Measurements from ENCODE around the gene PRKAG2. TPM values are rescaled to one million over a fixed set of nuclear protein-coding genes. Genes with fewer than 3 reads are reported as not detected.

PRKAG2 gene
- total RNA-seq, 1 donor from 2014 or later: 20.8 TPM

DNA sequence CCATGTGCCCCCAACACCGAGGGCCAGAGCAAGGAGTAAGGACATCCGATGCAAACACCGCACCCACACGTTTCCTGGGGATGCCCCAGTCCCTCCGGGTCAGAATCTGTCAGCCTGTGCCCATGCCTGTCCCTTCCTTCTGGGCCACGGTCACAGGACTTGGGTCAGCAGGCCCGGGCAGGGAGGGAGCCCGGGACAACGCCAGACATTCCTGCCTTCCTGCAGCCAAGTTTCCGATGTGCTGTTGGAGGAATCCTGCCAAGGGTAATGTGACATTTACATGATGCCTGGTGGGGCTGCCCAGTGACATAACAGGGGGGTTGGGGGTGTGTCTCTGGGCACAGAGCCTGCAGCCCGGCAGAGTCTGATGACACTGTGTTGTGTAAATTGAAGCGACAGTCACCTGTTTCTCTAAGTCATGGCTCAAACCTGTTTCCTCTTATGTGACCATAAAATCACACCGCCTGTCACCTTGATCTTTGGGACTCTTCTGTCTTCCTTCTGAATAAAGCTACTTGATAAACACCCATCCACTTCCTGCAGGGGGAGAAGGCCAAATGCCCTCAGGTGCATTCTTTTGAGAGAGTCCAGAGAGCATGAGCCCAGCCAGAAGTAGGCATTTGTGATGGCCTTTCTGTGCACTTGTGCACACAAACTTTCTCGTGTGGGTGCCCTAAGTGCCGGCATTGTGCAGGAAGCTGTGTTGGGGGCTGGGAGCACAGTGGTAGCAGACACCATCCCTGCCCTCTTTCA, 181.9 kb downstream of the PRKAG2 start:
- no peak overlapping the region for H3K4me3 ChIP-seq (ENCODE audit: low read depth, low read length)
- no peak for DNase-seq (ENCODE audit: low read depth)
- TF ChIP-seq, protein P1, sequence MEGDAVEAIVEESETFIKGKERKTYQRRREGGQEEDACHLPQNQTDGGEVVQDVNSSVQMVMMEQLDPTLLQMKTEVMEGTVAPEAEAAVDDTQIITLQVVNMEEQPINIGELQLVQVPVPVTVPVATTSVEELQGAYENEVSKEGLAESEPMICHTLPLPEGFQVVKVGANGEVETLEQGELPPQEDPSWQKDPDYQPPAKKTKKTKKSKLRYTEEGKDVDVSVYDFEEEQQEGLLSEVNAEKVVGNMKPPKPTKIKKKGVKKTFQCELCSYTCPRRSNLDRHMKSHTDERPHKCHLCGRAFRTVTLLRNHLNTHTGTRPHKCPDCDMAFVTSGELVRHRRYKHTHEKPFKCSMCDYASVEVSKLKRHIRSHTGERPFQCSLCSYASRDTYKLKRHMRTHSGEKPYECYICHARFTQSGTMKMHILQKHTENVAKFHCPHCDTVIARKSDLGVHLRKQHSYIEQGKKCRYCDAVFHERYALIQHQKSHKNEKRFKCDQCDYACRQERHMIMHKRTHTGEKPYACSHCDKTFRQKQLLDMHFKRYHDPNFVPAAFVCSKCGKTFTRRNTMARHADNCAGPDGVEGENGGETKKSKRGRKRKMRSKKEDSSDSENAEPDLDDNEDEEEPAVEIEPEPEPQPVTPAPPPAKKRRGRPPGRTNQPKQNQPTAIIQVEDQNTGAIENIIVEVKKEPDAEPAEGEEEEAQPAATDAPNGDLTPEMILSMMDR (conservative IDR thresholded peaks at IDR 0.05; ENCODE audit: low read depth, low read length): no peak

- H3K4me3 ChIP-seq (ENCODE audit: low read depth, low read length): no peak overlapping the region
- DNase-seq (ENCODE audit: low read depth): no peak
- TF ChIP-seq, protein P1 (conservative IDR thresholded peaks at IDR 0.05; ENCODE audit: low read depth, low read length): no peak
Measured at GRCh38 chr7:151694441-151694827, 182.5 kb downstream of the PRKAG2 start.

DNA sequence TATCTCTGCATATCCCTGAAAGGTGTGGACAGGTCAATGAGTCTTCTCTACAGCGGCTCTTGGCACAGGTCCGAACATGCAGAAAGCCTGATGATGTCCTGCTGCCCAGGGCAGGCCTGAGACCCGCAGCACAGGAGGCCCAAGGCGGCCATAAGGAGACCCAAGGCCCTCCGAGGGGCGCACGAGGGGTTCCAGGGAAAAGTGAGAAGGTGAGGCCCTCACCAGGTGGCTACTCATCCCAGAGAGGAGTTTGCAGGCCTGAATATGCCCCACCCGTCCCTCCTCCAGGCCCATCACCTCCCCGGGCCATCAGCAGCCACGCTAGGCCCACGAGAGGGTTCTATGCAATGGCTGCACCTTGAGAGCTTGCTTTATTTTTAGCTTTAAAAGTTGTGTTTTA, 183.8 kb downstream of the PRKAG2 start:
- H3K4me3 ChIP-seq (ENCODE audit: low read depth, low read length): no peak overlapping the region
- DNase-seq (ENCODE audit: low read depth): no peak
- TF ChIP-seq, protein P1 (conservative IDR thresholded peaks at IDR 0.05; ENCODE audit: low read depth, low read length): no peak

- DNase-seq (ENCODE audit: low read depth): no peak
- TF ChIP-seq, protein P1 (conservative IDR thresholded peaks at IDR 0.05; ENCODE audit: low read depth, low read length): no peak
- H3K4me3 ChIP-seq (ENCODE audit: low read depth, low read length): no peak overlapping the region
Measured at GRCh38 chr7:151692721-151693120, 184.2 kb downstream of the PRKAG2 start.

DNA sequence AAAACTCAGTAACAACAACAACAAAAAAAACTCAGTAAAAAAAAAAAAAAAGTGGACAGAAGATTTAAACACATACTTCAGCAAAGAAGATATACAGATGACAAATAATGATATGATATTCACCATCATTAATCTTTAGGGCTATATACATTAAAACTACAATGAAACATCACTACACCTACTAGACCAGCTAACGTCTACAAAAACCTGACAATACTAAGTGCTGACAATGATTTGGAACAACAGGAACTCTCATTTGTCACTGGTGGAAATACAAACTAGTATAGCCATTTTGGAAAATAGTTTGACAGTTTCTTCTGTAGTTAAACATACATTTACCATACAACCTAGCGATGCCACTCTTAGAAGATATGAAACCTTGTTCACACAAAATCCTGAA, 185.5 kb downstream of the PRKAG2 start:
- H3K4me3 ChIP-seq (ENCODE audit: low read depth, low read length): no peak overlapping the region
- DNase-seq (ENCODE audit: low read depth): no peak
- TF ChIP-seq, protein P1 (conservative IDR thresholded peaks at IDR 0.05; ENCODE audit: low read depth, low read length): no peak

DNA sequence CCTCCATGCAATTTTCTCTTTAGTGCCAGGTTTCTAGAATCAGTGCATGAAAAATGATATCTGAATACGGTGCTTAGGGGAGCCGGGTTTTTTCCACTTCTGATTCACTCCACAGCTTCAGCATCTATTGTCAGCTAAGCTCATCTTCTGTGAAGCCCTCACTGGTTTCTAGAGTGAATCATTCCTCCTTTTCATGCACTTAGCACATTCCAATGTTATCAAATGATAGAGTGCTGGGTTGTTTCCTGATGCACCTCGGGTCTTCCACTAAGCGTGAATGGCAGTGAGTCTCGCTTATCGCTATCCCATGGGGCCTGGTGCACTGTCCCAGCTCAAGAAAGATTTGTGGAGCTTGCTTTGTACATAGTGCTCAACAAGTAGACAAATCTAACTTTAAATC, 186.3 kb downstream of the PRKAG2 start:
- no peak for DNase-seq (ENCODE audit: low read depth)
- TF ChIP-seq, protein P1 (conservative IDR thresholded peaks at IDR 0.05; ENCODE audit: low read depth, low read length): no peak
- no peak overlapping the region for H3K4me3 ChIP-seq (ENCODE audit: low read depth, low read length)

Measured in epithelial cell of proximal tubule (primary cell).